ENCODE results near the gene ACAA1. TPM values are rescaled to one million over a fixed set of nuclear protein-coding genes. Genes with fewer than 3 reads are reported as not detected.
"Not testable (repeated sequence)": the region's sequence is repeated elsewhere in the genome, so short reads cannot be mapped to it uniquely, and the experiment has no call there.

The ACAA1 gene
- total RNA-seq, 1 experiment from 2014 or later = 52.0 TPM

DNA sequence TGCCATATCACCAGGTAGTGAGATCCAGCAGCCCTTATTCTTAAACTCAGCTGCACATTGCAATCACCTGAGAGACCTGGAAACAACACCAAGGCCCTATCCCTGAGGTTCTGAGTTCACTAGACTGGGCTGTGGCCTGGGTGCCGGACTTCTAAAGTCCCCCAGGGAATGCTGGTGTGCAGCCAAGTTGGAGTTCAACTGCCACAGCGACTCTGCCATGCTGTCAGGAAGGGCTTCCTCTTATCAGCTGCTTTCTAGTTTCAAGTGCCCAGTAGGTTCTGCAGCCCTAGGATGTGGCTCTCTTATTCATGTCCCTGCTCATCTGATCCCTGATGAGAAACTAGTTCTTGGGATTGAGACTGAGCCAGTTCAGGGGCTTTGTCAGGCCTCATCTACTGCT, 47.8 kb downstream of the ACAA1 start:
- no TSS peak for BruUV-seq (replicated peaks)
- ChIA-PET POLR2A (no interaction called here), CTCF (no interaction called here)
- H3K4me1 ChIP-seq (ENCODE audit: control insufficient read depth, insufficient read depth, low read length) = no peaks in the 10 kb centered on the region
- no peak for DNase-seq (ENCODE audit: low read depth, low spot score)
- no peaks in the 10 kb centered on the region for H3K36me3 ChIP-seq (ENCODE audit: control insufficient read depth, insufficient read depth, low read length)
- H3K27ac ChIP-seq (ENCODE audit: low read length) = no peak overlapping the region
- no peaks in the 10 kb centered on the region for H3K9me3 ChIP-seq (ENCODE audit: control insufficient read depth, insufficient read depth, low read depth, low read length)
- in situ Hi-C loops (cut with HindIII; ENCODE audit: low pct_unique_long_range_greater_than_20kb, low sequenced_read_pairs) (no loop called here), intact Hi-C loops (cut with micrococcal nuclease; ENCODE audit: unreplicated experiment) (no loop called here)
- H3K4me3 ChIP-seq (ENCODE audit: low read depth in 2 of 2, low read length in 2 of 2) = no peak overlapping the region
- no peaks in the 10 kb centered on the region; the same call in 1 of the 2 replicates for H3K27me3 ChIP-seq (ENCODE audit: control insufficient read depth, insufficient read depth, low read length)
- TF ChIP-seq, protein P1, sequence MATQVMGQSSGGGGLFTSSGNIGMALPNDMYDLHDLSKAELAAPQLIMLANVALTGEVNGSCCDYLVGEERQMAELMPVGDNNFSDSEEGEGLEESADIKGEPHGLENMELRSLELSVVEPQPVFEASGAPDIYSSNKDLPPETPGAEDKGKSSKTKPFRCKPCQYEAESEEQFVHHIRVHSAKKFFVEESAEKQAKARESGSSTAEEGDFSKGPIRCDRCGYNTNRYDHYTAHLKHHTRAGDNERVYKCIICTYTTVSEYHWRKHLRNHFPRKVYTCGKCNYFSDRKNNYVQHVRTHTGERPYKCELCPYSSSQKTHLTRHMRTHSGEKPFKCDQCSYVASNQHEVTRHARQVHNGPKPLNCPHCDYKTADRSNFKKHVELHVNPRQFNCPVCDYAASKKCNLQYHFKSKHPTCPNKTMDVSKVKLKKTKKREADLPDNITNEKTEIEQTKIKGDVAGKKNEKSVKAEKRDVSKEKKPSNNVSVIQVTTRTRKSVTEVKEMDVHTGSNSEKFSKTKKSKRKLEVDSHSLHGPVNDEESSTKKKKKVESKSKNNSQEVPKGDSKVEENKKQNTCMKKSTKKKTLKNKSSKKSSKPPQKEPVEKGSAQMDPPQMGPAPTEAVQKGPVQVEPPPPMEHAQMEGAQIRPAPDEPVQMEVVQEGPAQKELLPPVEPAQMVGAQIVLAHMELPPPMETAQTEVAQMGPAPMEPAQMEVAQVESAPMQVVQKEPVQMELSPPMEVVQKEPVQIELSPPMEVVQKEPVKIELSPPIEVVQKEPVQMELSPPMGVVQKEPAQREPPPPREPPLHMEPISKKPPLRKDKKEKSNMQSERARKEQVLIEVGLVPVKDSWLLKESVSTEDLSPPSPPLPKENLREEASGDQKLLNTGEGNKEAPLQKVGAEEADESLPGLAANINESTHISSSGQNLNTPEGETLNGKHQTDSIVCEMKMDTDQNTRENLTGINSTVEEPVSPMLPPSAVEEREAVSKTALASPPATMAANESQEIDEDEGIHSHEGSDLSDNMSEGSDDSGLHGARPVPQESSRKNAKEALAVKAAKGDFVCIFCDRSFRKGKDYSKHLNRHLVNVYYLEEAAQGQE (IDR thresholded peaks at IDR 0.05; ENCODE audit: insufficient read depth in 1 of 2, low read depth in 2 of 2, low read length in 1 of 2) = no peak
- no peak for TF ChIP-seq POLR2AphosphoS5 (IDR thresholded peaks at IDR 0.05; ENCODE audit: low read depth, low read length)
- TF ChIP-seq, protein P2, sequence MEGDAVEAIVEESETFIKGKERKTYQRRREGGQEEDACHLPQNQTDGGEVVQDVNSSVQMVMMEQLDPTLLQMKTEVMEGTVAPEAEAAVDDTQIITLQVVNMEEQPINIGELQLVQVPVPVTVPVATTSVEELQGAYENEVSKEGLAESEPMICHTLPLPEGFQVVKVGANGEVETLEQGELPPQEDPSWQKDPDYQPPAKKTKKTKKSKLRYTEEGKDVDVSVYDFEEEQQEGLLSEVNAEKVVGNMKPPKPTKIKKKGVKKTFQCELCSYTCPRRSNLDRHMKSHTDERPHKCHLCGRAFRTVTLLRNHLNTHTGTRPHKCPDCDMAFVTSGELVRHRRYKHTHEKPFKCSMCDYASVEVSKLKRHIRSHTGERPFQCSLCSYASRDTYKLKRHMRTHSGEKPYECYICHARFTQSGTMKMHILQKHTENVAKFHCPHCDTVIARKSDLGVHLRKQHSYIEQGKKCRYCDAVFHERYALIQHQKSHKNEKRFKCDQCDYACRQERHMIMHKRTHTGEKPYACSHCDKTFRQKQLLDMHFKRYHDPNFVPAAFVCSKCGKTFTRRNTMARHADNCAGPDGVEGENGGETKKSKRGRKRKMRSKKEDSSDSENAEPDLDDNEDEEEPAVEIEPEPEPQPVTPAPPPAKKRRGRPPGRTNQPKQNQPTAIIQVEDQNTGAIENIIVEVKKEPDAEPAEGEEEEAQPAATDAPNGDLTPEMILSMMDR (IDR thresholded peaks at IDR 0.05) = no peak
- TF ChIP-seq SIN3A (IDR thresholded peaks at IDR 0.05; ENCODE audit: borderline replicate concordance, insufficient read depth, low read depth, low read length) = no peak
- TF ChIP-seq TCF7L2 (IDR thresholded peaks at IDR 0.05; ENCODE audit: low read depth, low read length) = no peak
- ATAC-seq = no peak

DNA sequence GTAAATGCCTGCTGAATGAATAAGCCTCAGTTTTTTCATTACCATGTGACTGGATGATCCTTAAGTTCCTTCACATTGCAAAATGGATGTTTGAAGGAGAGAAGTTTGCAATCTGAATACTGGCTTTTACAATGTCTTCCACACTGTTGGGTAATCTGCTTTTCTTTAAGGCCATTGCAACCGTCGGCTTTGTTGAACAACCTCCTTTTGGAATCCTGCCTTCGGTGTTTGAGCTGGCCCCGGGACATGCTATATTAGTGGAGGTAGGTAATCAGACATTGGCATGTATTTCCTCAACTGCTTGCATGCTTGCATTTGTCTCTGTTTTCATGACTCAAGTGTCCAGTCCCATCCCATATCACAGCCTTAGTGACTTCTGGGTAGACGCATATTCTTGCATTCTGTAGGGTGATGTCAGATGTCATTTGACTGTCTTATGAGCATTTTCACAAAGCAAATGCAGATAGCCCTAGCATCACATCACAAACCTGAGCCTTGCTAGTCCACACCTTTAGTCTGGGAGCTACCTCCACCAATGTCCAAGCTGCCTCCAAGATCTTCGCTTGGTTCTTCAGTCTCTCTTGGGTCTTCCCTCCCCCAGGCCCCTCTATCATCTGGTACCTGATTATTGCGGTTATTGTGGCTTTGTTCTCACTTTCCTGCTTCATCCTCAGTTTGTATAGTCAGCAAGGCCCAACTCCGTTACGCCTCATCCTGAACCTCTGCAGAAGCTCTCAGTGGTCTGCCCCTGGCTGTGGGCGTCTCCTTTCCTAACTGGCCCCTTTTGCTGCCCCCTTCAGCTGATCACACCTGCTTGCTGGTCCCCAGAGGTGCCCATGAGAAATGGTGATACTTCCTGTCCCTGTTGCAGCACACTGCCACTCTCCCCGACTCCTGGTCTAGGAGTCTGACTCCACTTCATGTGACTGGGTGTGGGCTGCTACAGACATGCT, 48.5 kb downstream of the ACAA1 start:
- Histone ChIP-seq H3K36me3 (ENCODE audit: control insufficient read depth, insufficient read depth, low read length) (no peaks in the 10 kb centered on the region), H3K4me1 (ENCODE audit: control insufficient read depth, insufficient read depth, low read length) (no peaks in the 10 kb centered on the region), H3K27me3 (ENCODE audit: control insufficient read depth, insufficient read depth, low read length) (no peaks in the 10 kb centered on the region; the same call in 1 of the 2 replicates), H3K9me3 (ENCODE audit: control insufficient read depth, insufficient read depth, low read depth, low read length) (no peaks in the 10 kb centered on the region), H3K4me3 (ENCODE audit: low read depth in 2 of 2, low read length in 2 of 2) (no peak overlapping the region), H3K27ac (ENCODE audit: low read length) (no peak overlapping the region)
- in situ Hi-C loops (cut with HindIII; ENCODE audit: low pct_unique_long_range_greater_than_20kb, low sequenced_read_pairs) (no loop called here), intact Hi-C loops (cut with micrococcal nuclease; ENCODE audit: unreplicated experiment) (no loop called here)
- no peak for ATAC-seq
- no peak for DNase-seq (ENCODE audit: low read depth, low spot score)
- TF ChIP-seq POLR2AphosphoS5 (IDR thresholded peaks at IDR 0.05; ENCODE audit: low read depth, low read length) (no peak), SIN3A (IDR thresholded peaks at IDR 0.05; ENCODE audit: borderline replicate concordance, insufficient read depth, low read depth, low read length) (no peak), TCF7L2 (IDR thresholded peaks at IDR 0.05; ENCODE audit: low read depth, low read length) (no peak)
- TF ChIP-seq, protein P1 (IDR thresholded peaks at IDR 0.05; ENCODE audit: insufficient read depth in 1 of 2, low read depth in 2 of 2, low read length in 1 of 2) = no peak
- TF ChIP-seq, protein P2 (IDR thresholded peaks at IDR 0.05) = no peak
- BruUV-seq (replicated peaks) = no TSS peak
- ChIA-PET POLR2A (no interaction called here), CTCF (no interaction called here)

DNA sequence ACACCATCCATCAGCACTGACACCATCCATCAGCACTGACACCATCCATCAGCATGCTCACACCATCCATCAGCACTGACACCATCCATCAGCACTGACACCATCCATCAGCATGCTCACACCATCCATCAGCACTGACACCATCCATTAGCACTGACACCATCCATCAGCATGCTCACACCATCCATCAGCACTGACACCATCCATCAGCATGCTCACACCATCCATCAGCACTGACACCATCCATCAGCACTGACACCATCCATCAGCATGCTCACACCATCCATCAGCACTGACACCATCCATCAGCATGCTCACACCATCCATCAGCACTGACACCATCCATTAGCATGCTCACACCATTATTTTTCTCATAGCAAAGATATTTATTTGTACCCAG, 49.6 kb downstream of the ACAA1 start:
- H3K27ac ChIP-seq (ENCODE audit: low read length); BruUV-seq (replicated peaks); H3K9me3 ChIP-seq (ENCODE audit: control insufficient read depth, insufficient read depth, low read depth, low read length); ATAC-seq; H3K4me3 ChIP-seq (ENCODE audit: low read depth in 2 of 2, low read length in 2 of 2); POLR2A ChIA-PET; intact Hi-C loops (cut with micrococcal nuclease; ENCODE audit: unreplicated experiment); H3K27me3 ChIP-seq (ENCODE audit: control insufficient read depth, insufficient read depth, low read length); H3K36me3 ChIP-seq (ENCODE audit: control insufficient read depth, insufficient read depth, low read length); H3K4me1 ChIP-seq (ENCODE audit: control insufficient read depth, insufficient read depth, low read length); in situ Hi-C loops (cut with HindIII; ENCODE audit: low pct_unique_long_range_greater_than_20kb, low sequenced_read_pairs); DNase-seq (ENCODE audit: low read depth, low spot score); CTCF ChIA-PET: not testable (repeated sequence)
